Measurements from ENCODE around the gene TLR1. TPM values are rescaled to one million over a fixed set of nuclear protein-coding genes. Genes with fewer than 3 reads are reported as not detected.

Gene TLR1
- total RNA-seq, 1 donor from 2014 or later, result 0.34 TPM

GRCh38 chr4:38802561-38803355 lies 1.8 kb downstream of the TLR1 start:
- Mint-ChIP-seq H3K36me3 (ENCODE audit: low read depth) (peaks cover 42% of the 10 kb centered on the region), H3K27me3 (ENCODE audit: low read depth) (no peaks in the 10 kb centered on the region), H3K27ac (no peak overlapping the region), H3K4me3 (ENCODE audit: low read depth) (no peak overlapping the region), H3K9me3 (peaks cover 35% of the 10 kb centered on the region), H3K4me1 (ENCODE audit: low read depth) (peaks cover 20% of the 10 kb centered on the region)
- intact Hi-C loops (cut with micrococcal nuclease), result no loop called here
- no peak for DNase-seq (ENCODE audit: low spot score)

- Mint-ChIP-seq H3K27me3 (ENCODE audit: low read depth) (no peaks in the 10 kb centered on the region), H3K36me3 (ENCODE audit: low read depth) (peaks cover 47% of the 10 kb centered on the region), H3K9me3 (peaks cover 35% of the 10 kb centered on the region), H3K4me1 (ENCODE audit: low read depth) (peaks cover 20% of the 10 kb centered on the region), H3K27ac (no peak overlapping the region), H3K4me3 (ENCODE audit: low read depth) (no peak overlapping the region)
- no peak for DNase-seq (ENCODE audit: low spot score)
- intact Hi-C loops (cut with micrococcal nuclease), result no loop called here
Observed at GRCh38 chr4:38800961-38801450, 3.6 kb downstream of the TLR1 start.

- intact Hi-C loops (cut with micrococcal nuclease), result no loop called here
- Mint-ChIP-seq H3K27ac (no peak overlapping the region), H3K27me3 (ENCODE audit: low read depth) (no peaks in the 10 kb centered on the region), H3K36me3 (ENCODE audit: low read depth) (peaks cover 47% of the 10 kb centered on the region), H3K9me3 (peaks cover 35% of the 10 kb centered on the region), H3K4me1 (ENCODE audit: low read depth) (peaks cover 14% of the 10 kb centered on the region), H3K4me3 (ENCODE audit: low read depth) (no peak overlapping the region)
- DNase-seq (ENCODE audit: low spot score), result no peak
Observed at GRCh38 chr4:38800366-38800765, 4.2 kb downstream of the TLR1 start.

- H3K27me3 Mint-ChIP-seq (ENCODE audit: low read depth), result peaks cover 4% of the 10 kb centered on the region
- H3K9me3 Mint-ChIP-seq, result peaks cover 16% of the 10 kb centered on the region
- H3K27ac Mint-ChIP-seq, result no peak overlapping the region
- peaks cover 9% of the 10 kb centered on the region for H3K4me1 Mint-ChIP-seq (ENCODE audit: low read depth)
- peaks cover 16% of the 10 kb centered on the region for H3K36me3 Mint-ChIP-seq (ENCODE audit: low read depth)
- intact Hi-C loops (cut with micrococcal nuclease), result no loop called here
- DNase-seq (ENCODE audit: low spot score), result no peak
- H3K4me3 Mint-ChIP-seq (ENCODE audit: low read depth), result no peak overlapping the region
Observed at GRCh38 chr4:38795087-38795486, 9.5 kb downstream of the TLR1 start.

GRCh38 chr4:38794051-38794450 lies 10.5 kb downstream of the TLR1 start:
- intact Hi-C loops (cut with micrococcal nuclease), result no loop called here

GRCh38 chr4:38791010-38791409 lies 13.6 kb downstream of the TLR1 start:
- Mint-ChIP-seq H3K27ac (no peak overlapping the region), H3K27me3 (ENCODE audit: low read depth) (peaks cover 4% of the 10 kb centered on the region), H3K4me3 (ENCODE audit: low read depth) (no peak overlapping the region), H3K9me3 (peaks cover 15% of the 10 kb centered on the region), H3K36me3 (ENCODE audit: low read depth) (no peaks in the 10 kb centered on the region), H3K4me1 (ENCODE audit: low read depth) (peaks cover 9% of the 10 kb centered on the region)
- intact Hi-C loops (cut with micrococcal nuclease), result no loop called here
- no peak for DNase-seq (ENCODE audit: low spot score)

More at GRCh38 chr4:38794051-38794450, 10.5 kb downstream of the TLR1 start:
- no peak for DNase-seq (ENCODE audit: low spot score)
- Mint-ChIP-seq H3K27ac (no peak overlapping the region), H3K27me3 (ENCODE audit: low read depth) (peaks cover 4% of the 10 kb centered on the region), H3K36me3 (ENCODE audit: low read depth) (peaks cover 7% of the 10 kb centered on the region), H3K4me3 (ENCODE audit: low read depth) (no peak overlapping the region), H3K4me1 (ENCODE audit: low read depth) (peaks cover 9% of the 10 kb centered on the region), H3K9me3 (peaks cover 15% of the 10 kb centered on the region)

GRCh38 chr4:38788317-38788716 lies 16.3 kb downstream of the TLR1 start:
- Mint-ChIP-seq H3K36me3 (ENCODE audit: low read depth) (no peaks in the 10 kb centered on the region), H3K27ac (no peak overlapping the region), H3K4me3 (ENCODE audit: low read depth) (no peak overlapping the region), H3K9me3 (peaks cover 8% of the 10 kb centered on the region), H3K27me3 (ENCODE audit: low read depth) (peaks cover 5% of the 10 kb centered on the region), H3K4me1 (ENCODE audit: low read depth) (peaks cover 9% of the 10 kb centered on the region)
- DNase-seq (ENCODE audit: low spot score), result no peak
- intact Hi-C loops (cut with micrococcal nuclease), result no loop called here

- no peak overlapping the region for H3K4me3 Mint-ChIP-seq (ENCODE audit: low read depth)
- no peak for DNase-seq (ENCODE audit: low spot score)
- intact Hi-C loops (cut with micrococcal nuclease), result no loop called here
- H3K27me3 Mint-ChIP-seq (ENCODE audit: low read depth), result peaks cover 6% of the 10 kb centered on the region
- peaks cover 8% of the 10 kb centered on the region for H3K9me3 Mint-ChIP-seq
- H3K36me3 Mint-ChIP-seq (ENCODE audit: low read depth), result no peaks in the 10 kb centered on the region
- peaks cover 11% of the 10 kb centered on the region for H3K4me1 Mint-ChIP-seq (ENCODE audit: low read depth)
- no peak overlapping the region for H3K27ac Mint-ChIP-seq
Observed at GRCh38 chr4:38787693-38788092, 16.9 kb downstream of the TLR1 start.

GRCh38 chr4:38785901-38786402 lies 18.6 kb downstream of the TLR1 start:
- Mint-ChIP-seq H3K27ac (no peak overlapping the region), H3K9me3 (peaks cover 8% of the 10 kb centered on the region), H3K36me3 (ENCODE audit: low read depth) (no peaks in the 10 kb centered on the region), H3K4me1 (ENCODE audit: low read depth) (peaks cover 7% of the 10 kb centered on the region), H3K27me3 (ENCODE audit: low read depth) (peaks cover 9% of the 10 kb centered on the region), H3K4me3 (ENCODE audit: low read depth) (no peak overlapping the region)
- intact Hi-C loops (cut with micrococcal nuclease), result no loop called here
- no peak for DNase-seq (ENCODE audit: low spot score)

GRCh38 chr4:38785041-38785790 lies 19.4 kb downstream of the TLR1 start:
- Mint-ChIP-seq H3K9me3 (peaks cover 7% of the 10 kb centered on the region), H3K27me3 (ENCODE audit: low read depth) (peaks cover 11% of the 10 kb centered on the region), H3K4me1 (ENCODE audit: low read depth) (peaks cover 4% of the 10 kb centered on the region), H3K27ac (no peak overlapping the region), H3K4me3 (ENCODE audit: low read depth) (no peak overlapping the region), H3K36me3 (ENCODE audit: low read depth) (no peaks in the 10 kb centered on the region)
- DNase-seq (ENCODE audit: low spot score), result no peak
- intact Hi-C loops (cut with micrococcal nuclease), result no loop called here

GRCh38 chr4:38784141-38784540 lies 20.4 kb downstream of the TLR1 start:
- Mint-ChIP-seq H3K27me3 (ENCODE audit: low read depth) (peaks cover 14% of the 10 kb centered on the region), H3K4me1 (ENCODE audit: low read depth) (peaks cover 4% of the 10 kb centered on the region), H3K27ac (no peak overlapping the region), H3K4me3 (ENCODE audit: low read depth) (no peak overlapping the region), H3K9me3 (no peaks in the 10 kb centered on the region), H3K36me3 (ENCODE audit: low read depth) (no peaks in the 10 kb centered on the region)
- intact Hi-C loops (cut with micrococcal nuclease), result no loop called here
- DNase-seq (ENCODE audit: low spot score), result no peak

- Mint-ChIP-seq H3K27ac (no peak overlapping the region), H3K27me3 (ENCODE audit: low read depth) (peaks cover 14% of the 10 kb centered on the region), H3K36me3 (ENCODE audit: low read depth) (no peaks in the 10 kb centered on the region), H3K4me1 (ENCODE audit: low read depth) (peaks cover 4% of the 10 kb centered on the region), H3K9me3 (no peaks in the 10 kb centered on the region), H3K4me3 (ENCODE audit: low read depth) (no peak overlapping the region)
- no peak for DNase-seq (ENCODE audit: low spot score)
- intact Hi-C loops (cut with micrococcal nuclease), result loop anchor here (1.0 kb wide), 1 partner anchor 24 kb away; no protein-coding TSS in a partner anchor
Observed at GRCh38 chr4:38783109-38783460, 21.5 kb downstream of the TLR1 start.
